GM12874 (cell line): ENCODE measurements around the gene ZNF431.

ENCODE experiments used
- TF ChIP-seq, protein P1 (sequence below): IDR thresholded peaks from 2 replicates; pipeline ENCODE4 v1.5.1; 2011; ENCODE audit warnings: low read depth, mild to moderate bottlenecking, control low read depth, low read length, moderate library complexity; ENCODE audit not compliant: insufficient read depth

The ZNF431 gene

DNA sequence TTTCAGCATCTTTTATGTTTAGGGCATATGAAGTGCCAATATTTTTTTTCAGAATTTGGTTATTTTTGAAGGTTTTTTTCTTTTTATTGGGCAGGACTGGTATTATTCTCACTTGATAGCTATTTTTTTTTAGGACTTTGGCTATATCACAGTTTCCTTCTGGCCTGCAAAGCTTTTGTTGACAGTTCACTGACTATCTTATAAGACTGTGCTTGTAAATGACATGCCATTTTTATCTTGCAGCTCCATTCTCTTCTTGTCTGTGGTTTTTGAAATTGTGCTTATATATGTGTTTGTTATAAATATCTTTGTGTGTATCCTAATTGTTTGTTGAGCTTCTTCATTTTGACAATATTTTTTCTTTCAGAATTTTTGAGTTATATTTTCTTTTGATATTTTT lies 26.4 kb upstream of the ZNF431 start:
- TF ChIP-seq, protein P1, sequence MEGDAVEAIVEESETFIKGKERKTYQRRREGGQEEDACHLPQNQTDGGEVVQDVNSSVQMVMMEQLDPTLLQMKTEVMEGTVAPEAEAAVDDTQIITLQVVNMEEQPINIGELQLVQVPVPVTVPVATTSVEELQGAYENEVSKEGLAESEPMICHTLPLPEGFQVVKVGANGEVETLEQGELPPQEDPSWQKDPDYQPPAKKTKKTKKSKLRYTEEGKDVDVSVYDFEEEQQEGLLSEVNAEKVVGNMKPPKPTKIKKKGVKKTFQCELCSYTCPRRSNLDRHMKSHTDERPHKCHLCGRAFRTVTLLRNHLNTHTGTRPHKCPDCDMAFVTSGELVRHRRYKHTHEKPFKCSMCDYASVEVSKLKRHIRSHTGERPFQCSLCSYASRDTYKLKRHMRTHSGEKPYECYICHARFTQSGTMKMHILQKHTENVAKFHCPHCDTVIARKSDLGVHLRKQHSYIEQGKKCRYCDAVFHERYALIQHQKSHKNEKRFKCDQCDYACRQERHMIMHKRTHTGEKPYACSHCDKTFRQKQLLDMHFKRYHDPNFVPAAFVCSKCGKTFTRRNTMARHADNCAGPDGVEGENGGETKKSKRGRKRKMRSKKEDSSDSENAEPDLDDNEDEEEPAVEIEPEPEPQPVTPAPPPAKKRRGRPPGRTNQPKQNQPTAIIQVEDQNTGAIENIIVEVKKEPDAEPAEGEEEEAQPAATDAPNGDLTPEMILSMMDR: no peak

DNA sequence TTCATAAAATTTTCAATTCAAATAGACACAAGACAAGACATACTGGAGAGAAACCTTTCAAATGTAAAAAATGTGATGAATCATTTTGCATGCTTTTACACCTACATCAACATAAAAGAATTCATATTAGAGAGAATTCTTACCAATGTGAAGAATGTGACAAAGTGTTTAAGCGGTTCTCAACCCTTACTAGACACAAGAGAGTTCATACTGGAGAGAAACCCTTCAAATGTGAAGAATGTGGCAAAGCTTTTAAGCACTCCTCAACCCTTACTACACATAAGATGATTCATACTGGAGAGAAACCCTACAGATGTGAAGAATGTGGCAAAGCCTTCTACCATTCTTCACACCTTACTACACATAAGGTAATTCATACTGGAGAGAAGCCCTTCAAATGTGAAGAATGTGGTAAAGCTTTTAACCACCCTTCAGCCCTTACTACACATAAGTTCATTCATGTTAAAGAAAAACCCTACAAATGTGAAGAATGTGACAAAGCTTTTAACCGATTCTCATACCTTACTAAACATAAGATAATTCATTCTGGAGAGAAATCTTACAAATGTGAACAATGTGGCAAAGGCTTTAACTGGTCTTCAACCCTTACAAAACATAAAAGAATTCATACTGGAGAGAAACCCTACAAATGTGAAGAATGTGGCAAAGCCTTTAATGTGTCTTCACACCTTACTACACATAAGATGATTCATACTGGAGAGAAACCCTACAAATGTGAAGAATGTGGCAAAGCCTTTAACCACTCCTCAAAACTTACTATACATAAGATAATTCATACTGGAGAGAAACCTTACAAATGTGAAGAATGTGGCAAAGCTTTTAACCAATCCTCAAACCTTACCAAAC lies 24.6 kb upstream of the ZNF431 start:
- TF ChIP-seq, protein P1: no peak

DNA sequence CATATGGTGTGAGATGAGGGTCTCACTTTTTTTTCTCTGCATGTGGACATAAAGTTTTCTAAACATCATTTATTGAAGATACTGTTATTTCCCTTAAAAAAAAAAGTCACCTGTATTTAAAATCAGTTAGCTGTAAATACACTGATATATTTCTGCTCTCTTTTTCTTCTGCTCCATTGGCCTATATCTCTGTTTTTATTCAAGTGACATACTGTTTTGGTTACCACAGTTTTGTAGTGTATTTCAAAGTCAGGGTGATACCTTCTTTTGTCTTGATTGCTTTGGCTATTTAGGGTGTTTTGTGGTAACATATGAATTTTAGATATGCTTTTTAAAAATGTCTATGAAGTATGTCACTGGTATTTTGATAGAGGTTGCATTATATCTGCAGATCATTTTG lies 15.8 kb upstream of the ZNF431 start:
- TF ChIP-seq, protein P1: no peak

DNA sequence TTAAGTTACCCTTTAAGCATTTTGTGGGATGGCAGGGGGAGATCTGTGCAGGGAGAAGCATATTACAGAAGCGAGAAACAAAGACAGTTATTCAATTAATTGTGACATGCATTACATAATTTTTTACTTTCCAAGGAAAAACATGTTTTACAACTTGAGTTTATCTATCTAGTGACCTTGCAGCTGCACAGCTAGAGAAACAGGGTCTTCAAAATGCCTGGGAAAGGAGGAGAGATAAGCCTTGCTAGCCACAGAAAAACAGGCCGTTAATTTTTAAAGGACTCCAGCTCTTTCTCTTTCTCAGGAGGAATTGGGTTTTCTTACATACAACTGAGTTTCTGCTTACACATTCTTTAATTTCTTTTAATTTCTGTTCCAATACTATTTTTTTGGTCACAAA lies 14.8 kb upstream of the ZNF431 start:
- TF ChIP-seq, protein P1: no peak

DNA sequence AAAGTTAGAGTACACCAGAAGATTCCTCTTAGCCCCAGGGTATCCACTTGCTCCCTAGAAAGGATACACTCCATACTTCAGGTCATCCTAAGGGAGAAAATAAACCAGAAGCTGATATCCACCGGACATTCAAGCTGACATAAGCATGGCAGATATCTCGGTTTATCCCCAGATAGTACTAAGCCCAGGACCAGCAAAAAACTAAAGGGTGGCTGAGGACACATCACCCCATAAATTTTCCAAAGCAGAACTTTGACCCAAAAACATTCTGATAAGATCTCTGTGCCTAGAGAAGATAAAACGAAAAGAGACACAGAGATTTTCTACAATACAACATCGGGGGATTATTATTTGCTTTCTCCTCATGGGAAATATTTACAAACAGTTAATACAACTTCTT lies 13.9 kb upstream of the ZNF431 start:
- TF ChIP-seq, protein P1: no peak

DNA sequence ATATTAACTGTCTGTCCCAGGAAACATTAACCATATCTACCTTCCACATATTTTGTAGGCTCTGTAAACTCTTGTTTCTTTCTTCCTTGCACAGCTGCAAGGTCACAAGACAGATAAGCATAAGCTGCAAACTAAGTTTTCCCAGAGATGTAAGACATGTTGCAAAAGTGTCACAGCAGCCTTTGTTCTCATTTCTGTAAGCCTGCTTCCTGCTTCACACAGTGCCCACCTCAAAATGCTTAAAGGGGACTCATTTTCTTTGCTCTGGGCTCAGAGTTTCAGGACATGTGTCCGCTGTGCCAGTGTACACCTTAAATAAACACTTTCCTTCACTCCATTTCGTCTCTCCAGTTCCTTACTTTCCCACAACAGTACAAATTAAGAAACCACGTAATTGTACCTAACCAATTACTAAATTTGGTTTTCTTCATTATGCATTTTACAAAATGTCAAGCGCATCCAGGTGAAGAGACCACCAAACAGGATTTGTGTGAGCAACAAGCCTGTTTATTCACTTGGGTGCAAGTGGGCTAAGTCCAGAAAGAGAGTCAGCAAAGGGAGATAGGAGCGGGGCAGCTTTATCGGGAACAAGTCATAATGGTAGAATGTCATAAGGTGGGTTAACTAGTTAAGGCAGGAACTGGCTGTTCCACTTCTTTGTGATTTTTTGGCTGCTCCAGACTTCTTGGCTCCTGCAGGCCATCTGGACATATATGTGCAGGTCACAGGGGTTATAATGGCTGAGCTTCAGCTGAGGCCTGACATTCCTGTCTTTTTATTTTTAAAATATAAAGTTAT lies 12.7 kb upstream of the ZNF431 start:
- TF ChIP-seq, protein P1: no peak

DNA sequence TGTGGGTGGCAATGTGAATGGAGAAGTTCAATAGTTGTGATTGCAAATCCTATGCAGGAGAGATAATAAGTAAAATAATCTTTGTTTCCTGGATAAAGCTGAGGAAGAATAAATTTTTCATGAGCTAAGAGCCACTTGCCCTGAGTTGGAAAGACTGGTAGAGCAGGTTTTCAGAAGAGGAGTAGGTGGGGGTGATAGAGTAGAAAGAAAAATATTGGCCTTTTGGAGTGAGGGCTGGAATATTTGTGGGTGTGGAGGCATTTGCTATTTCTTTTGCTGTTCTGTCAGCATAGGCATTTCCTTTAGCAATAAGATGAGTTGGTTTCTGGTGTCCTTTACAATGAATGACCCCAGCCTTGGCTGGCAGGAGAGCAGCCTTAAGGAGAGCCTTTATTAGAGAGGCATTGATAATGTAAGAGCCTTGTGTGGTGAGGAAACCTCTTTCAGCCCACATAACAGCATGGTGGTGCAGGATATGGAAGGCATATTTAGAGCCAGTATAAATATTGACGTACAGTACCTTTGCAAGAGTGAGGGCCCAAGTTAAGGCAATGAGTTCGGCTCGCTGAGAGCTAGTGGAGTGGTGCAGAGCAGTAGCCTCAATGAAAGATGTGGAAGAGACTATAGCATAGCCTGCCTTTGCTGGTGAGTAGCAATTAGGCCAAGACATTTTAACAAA lies 11.6 kb upstream of the ZNF431 start:
- TF ChIP-seq, protein P1: no peak
